Right ventricle myocardium superior (tissue), 1 donor: ENCODE results near the gene DNASE2B. TPM values are rescaled to one million over a fixed set of nuclear protein-coding genes. Genes with fewer than 3 reads are reported as not detected.

Source experiments
- ATAC-seq: fragments of 200-7000 bp; cut with Tn5 transposase; one replicate; pipeline ENCODE4 v1.9.1; 2020; ENCODE audit warnings: mild to moderate bottlenecking; ENCODE audit not compliant: poor library complexity
- DNase-seq: peaks from one replicate; pipeline ENCODE4 v3.0.0-alpha.2; 2020
- intact Hi-C: fragments of 100-400 bp; cut with DNase I; formaldehyde crosslinking; loops from one replicate; pipeline ENCODE4 v1.11.2; 2022
- total RNA-seq: library from RNA; stranded (reverse); fragmentation: NEBNext Ultra II Directional; extraction: Animal tissue kit (Norgen Biotek cat#: 25700); gene quantifications from one replicate; pipeline ENCODE4 v1.2.1, GENCODE V29; 2021
- donor health status: DM: no; HTN: yes; CAD: no; lungs with severe emphysema.

The DNASE2B gene
- total RNA-seq, 1 donor from 2014 or later = not detected

GRCh38 chr1:84407524-84407923 lies 9.2 kb downstream of the DNASE2B start:
- no peak for ATAC-seq

GRCh38 chr1:84407958-84408422 lies 9.7 kb downstream of the DNASE2B start:
- DNase-seq = no peak
- peak; percentile 20 for ATAC-seq
- intact Hi-C loops = no loop called here

More at GRCh38 chr1:84407524-84407923, 9.2 kb downstream of the DNASE2B start:
- intact Hi-C loops = no loop called here
- no peak for DNase-seq

- ATAC-seq (no peak), DNase-seq (no peak)
- intact Hi-C loops = no loop called here
These were observed 11.6 kb downstream of the DNASE2B start for GRCh38 chr1:84409888-84410287.

- DNase-seq = no peak
- no peak for ATAC-seq
- intact Hi-C loops = no loop called here
These were observed 12.2 kb downstream of the DNASE2B start for GRCh38 chr1:84410328-84411095.

GRCh38 chr1:84412316-84412942 lies 14.1 kb downstream of the DNASE2B start:
- intact Hi-C loops = no loop called here
- ATAC-seq = no peak
- no peak for DNase-seq

- intact Hi-C loops = no loop called here
- no peak for DNase-seq
- no peak for ATAC-seq
These were observed 17.1 kb downstream of the DNASE2B start for GRCh38 chr1:84415396-84415795.

GRCh38 chr1:84422909-84423308 lies 24.6 kb downstream of the DNASE2B start:
- ATAC-seq (no peak), DNase-seq (no peak)
- intact Hi-C loops = no loop called here

GRCh38 chr1:84424513-84425149 lies 26.3 kb downstream of the DNASE2B start:
- DNase-seq (no peak), ATAC-seq (no peak)
- intact Hi-C loops = no loop called here

GRCh38 chr1:84425150-84425896 lies 27.0 kb downstream of the DNASE2B start:
- intact Hi-C loops = no loop called here
- DNase-seq (no peak), ATAC-seq (no peak)

- no peak for DNase-seq
- no peak for ATAC-seq
- intact Hi-C loops = no loop called here
These were observed 28.1 kb downstream of the DNASE2B start for GRCh38 chr1:84426376-84426775.

GRCh38 chr1:84427250-84428188 lies 29.2 kb downstream of the DNASE2B start:
- ATAC-seq (no peak), DNase-seq (no peak)
- intact Hi-C loops = no loop called here

GRCh38 chr1:84428235-84428634 lies 30.0 kb downstream of the DNASE2B start:
- intact Hi-C loops = no loop called here
- no peak for DNase-seq
- no peak for ATAC-seq

- intact Hi-C loops = no loop called here
- ATAC-seq (no peak), DNase-seq (no peak)
These were observed 30.9 kb downstream of the DNASE2B start for GRCh38 chr1:84429231-84429630.

GRCh38 chr1:84430546-84430945 lies 32.3 kb downstream of the DNASE2B start:
- ATAC-seq (no peak), DNase-seq (no peak)
- intact Hi-C loops = loop anchor here (10.0 kb wide), 2 partner anchors 324 to 496 kb away; no protein-coding TSS in a partner anchor

GRCh38 chr1:84433258-84434080 lies 35.2 kb downstream of the DNASE2B start:
- intact Hi-C loops = loop anchor here (10.0 kb wide), 2 partner anchors 321 to 499 kb away; no protein-coding TSS in a partner anchor
- ATAC-seq = peak; percentile 91
- DNase-seq = peak; percentile 45

- DNase-seq (no peak), ATAC-seq (no peak)
- intact Hi-C loops = loop anchor here (10.0 kb wide), 2 partner anchors 321 to 499 kb away; no protein-coding TSS in a partner anchor
These were observed 35.9 kb downstream of the DNASE2B start for GRCh38 chr1:84434081-84434769.
